Activated naive CD4-positive, alpha-beta T cell treated with anti-CD3 and anti-CD28 coated beads, Interleukin-2, amount 10 ng/mL, durations not matched to agents 5 hours and 36 hours (primary cell): ENCODE measurements around the gene OR14K1. TPM values are rescaled to one million over a fixed set of nuclear protein-coding genes. Genes with fewer than 3 reads are reported as not detected.

Experiments
- total RNA-seq, 2 experiments: library from RNA; stranded (reverse); gene quantifications; one replicate each; pipeline ENCODE4 v1.2.3, GENCODE V29; 2021

Gene OR14K1
- not detected for total RNA-seq

GRCh38 chr1:247738315-247738714 is at the start of gene OR14K1:
Gene OR14K1, plus strand, starts transcription at chr1:247738615. Its CDS starts 0 bp downstream, at chr1:247738615.

GRCh38 chr1:247716546-247716945 is 21.9 kb upstream of the OR14K1 start, which contains the start of gene OR6F1:
Gene OR6F1, minus strand, starts transcription at chr1:247716646. Its CDS starts 3,891 bp downstream, at chr1:247712755.

GRCh38 chr1:247748041-247748440 is 9.6 kb downstream of the OR14K1 start, which contains the start of gene OR14A2:
Gene OR14A2, minus strand, starts transcription at chr1:247748141.

GRCh38 chr1:247760456-247760855 is 22.0 kb downstream of the OR14K1 start, which contains the start of gene OR1C1:
Gene OR1C1, minus strand, starts transcription at chr1:247760556. Its CDS starts 2,150 bp downstream, at chr1:247758406.

Other genes starting within 250 kb of the OR14K1 start
- not detected for gene OR2C3, start 202.2 kb upstream of the OR14K1 start, total RNA-seq
- not detected for gene GCSAML, start 189.5 kb upstream of the OR14K1 start, total RNA-seq
- not detected for gene OR2G2, start 150.3 kb upstream of the OR14K1 start, total RNA-seq
- not detected for gene OR2G3, start 133.0 kb upstream of the OR14K1 start, total RNA-seq
- not detected for gene OR13G1, start 58.9 kb upstream of the OR14K1 start, total RNA-seq
- not detected for gene OR6F1, start 22.0 kb upstream of the OR14K1 start, total RNA-seq
- not detected for gene OR14A2, start 9.5 kb downstream of the OR14K1 start, total RNA-seq
- not detected for gene OR1C1, start 21.9 kb downstream of the OR14K1 start, total RNA-seq
- gene OR14A16, start 85.5 kb downstream of the OR14K1 start, total RNA-seq: not detected
- gene OR11L1, start 103.3 kb downstream of the OR14K1 start, total RNA-seq: not detected
- gene TRIM58, start 118.6 kb downstream of the OR14K1 start, total RNA-seq: under 1 TPM; 0.30 to 0.53 TPM
- not detected for gene OR2W3, start 157.0 kb downstream of the OR14K1 start, total RNA-seq
- gene OR2T8, start 181.6 kb downstream of the OR14K1 start, total RNA-seq: not detected
- not detected for gene OR2AJ1, start 186.3 kb downstream of the OR14K1 start, total RNA-seq
- gene OR2L8, start 210.2 kb downstream of the OR14K1 start, total RNA-seq: under 1 TPM in 1 of 2 experiments, not detected in 1; 0.30 TPM
- gene OR2AK2, start 226.6 kb downstream of the OR14K1 start, total RNA-seq: not detected